GM19372 (cell line): Measurements from ENCODE around the gene SRRT.

ENCODE experiments used
- ATAC-seq: cut with Tn5 transposase; IDR thresholded peaks from one replicate; pipeline ENCODE4 v1.9.1; 2021; ENCODE audit warnings: mild to moderate bottlenecking, low read depth, moderate library complexity; ENCODE audit not compliant: unreplicated experiment

The SRRT gene

DNA sequence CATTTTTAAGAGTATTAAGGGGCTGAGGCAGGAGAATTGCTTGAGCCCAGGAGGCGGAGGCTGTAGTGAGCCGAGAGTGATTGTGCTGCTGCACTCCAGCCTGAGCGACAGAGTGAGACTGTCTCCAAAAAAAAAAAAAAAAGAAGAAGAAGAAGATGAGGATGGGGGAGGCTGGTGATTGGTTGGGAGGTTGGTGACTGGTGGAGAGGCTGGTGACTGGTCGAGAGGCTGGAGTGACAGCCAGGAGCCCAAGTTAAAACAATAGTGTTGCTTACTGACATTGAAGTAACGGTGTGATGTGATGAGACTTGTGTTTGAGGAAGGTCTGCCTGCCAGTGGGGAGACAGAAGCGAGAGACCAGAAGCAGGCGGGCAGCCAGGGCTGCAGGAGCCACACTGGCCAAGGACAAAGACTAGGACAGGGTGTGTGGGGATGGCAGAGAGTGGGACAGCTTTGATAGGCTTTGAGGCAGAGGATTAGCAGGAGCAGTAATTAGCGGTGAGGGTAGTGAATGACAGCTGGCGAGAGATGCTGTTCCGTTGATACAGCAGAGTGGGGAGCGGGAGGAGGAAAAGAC, 4.9 kb downstream of the SRRT start:
- no peak for ATAC-seq

DNA sequence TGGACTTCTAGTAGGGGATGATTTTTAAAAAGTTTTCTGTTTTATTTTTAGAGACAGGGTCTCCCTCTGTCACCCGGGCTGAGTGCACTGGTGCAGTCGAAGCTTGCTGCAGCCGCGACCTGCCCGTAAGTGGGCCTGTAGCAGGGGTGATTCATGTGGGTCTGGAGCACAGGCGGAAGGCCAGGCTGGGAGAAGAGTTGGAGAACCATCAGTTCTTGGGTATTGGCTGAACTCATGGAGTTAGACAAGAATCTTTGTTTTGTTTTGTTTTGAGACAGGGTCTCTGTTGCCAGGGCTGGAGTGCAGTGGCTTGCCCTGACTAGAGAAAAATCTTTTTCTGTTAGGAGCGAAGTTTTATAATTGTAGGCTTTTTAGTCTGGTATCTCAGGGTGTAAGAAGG, 5.7 kb downstream of the SRRT start:
- no peak for ATAC-seq

DNA sequence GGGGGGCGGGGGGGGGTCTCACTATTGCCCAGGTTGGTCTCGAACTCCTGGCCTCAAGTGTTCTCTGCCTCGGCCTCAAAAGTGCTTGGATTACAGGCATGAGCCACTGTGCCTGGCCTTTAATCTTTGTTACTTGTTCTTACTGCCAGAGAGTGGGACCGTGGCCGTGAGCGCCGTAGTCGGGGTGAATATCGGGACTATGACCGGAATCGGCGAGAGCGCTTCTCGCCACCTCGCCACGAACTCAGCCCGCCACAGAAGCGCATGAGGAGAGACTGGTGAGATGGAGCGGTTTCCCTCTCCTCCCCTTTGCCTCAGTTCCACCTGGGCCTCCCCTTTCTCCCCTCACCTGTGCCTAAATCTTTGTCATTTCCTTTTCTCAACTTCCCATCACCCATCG, 6.2 kb downstream of the SRRT start:
- no peak for ATAC-seq

DNA sequence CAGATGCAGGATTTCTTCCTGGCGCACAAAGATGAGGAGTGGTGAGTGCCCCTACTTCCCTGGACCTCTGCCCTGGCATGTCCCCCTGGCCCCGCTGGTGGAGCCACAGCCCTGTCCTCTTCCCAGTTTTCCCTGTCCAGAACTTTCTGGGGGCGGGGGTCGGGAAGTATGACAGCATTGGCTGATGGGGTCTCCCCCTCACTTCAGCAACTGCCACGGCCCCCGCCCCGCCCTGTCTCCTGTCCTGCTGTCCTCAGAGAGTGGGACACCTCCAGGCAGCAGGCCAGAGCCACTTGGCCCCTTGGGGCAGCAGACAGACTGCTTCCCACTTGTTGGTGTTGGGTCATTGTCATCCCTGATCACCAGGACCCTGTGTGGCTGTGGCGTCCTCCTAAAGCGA, 7.3 kb downstream of the SRRT start:
- no peak for ATAC-seq

DNA sequence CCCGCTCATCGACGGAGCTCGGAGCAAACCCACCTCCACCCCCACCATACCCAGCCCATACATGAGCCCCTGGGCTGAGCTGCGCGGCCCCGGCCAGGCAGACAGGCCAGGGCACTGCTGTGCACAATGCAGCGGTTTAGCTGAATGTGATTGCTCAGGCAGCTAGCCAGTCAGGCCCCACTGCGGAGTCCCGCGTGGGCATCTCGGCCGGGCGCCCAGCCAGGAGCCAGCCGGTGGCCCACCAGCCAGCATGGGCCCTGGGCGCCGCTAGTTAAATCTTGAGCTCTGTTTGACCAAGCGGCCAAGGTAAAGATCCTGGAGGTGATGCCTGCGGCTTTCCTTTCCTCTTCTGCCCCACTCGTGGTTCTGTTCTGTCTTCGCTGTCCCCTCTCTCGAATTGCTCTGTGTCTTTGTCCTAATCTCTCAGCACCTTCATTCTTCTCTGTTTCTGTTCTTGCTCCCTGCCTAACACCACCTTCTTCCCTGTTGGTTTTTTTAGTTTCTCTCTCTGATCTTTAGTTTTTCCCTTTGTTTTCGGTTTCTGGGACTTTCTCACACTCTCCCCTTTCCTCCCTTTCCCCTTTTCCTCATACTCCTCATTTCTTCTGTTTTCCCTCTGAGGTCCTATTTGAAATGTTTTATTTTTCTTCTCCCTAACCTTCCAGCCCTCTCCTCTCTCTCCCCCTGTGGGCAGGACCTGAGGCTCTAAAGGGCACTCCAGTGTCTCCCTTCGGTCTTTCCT, 8.1 kb downstream of the SRRT start:
- no peak for ATAC-seq

DNA sequence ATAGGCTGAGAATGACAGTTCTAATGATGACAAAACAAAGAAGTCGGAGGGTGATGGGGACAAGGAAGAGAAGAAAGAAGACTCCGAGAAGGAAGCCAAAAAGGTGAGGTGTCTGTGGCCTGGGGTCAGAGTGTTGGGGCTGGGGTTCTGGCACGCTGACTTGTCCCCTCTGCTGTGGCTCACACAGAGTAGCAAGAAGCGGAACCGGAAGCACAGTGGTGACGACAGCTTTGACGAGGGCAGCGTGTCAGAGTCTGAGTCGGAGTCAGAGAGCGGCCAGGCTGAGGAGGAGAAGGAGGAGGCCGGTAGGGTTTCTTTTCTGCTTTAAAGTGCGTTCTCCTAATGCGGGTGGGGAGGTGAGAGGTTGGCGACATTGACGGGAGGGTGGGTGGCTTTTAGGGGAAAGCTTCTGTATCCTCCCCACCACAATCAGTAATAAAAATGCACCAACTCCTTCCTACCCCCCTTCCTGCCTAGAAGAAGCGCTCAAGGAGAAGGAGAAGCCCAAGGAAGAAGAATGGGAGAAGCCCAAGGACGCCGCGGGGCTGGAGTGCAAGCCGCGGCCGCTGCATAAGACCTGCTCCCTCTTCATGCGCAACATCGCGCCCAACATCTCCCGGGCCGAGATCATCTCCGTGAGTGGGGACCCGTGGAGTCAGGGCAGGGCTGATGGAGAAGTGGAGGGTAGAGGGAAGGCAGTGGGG, 10.0 kb downstream of the SRRT start:
- no peak for ATAC-seq

DNA sequence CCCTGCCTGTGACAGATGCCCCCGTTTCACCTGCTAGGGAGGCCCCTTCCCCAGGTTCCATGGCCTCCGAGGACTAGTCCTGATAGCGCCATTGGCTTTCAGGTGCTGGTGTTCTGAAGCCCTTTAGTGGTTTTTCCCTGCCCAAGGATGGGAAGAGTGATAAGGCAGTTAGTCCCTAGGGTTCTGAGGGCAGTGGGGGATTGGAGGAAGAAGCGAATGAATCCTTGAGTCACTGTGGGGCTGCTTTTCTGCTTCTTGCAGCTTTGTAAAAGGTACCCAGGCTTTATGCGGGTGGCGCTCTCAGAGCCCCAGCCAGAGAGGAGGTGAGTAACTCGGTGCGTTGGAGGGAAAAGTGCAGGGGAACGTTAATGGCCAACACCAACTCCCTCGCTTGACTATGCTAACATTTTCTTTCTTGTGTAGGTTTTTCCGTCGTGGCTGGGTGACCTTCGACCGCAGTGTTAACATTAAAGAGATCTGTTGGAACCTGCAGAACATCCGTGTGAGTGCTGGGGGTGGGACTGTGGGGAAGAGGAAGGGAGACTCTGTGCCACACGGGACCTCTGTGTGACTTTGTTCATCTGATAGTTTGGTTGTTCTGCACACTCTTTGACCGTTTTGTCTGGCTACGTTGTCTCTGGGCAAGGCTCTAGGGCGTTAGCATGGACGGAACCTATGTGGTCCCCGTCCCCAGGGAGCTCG, 10.7 kb downstream of the SRRT start:
- ATAC-seq: no peak

DNA sequence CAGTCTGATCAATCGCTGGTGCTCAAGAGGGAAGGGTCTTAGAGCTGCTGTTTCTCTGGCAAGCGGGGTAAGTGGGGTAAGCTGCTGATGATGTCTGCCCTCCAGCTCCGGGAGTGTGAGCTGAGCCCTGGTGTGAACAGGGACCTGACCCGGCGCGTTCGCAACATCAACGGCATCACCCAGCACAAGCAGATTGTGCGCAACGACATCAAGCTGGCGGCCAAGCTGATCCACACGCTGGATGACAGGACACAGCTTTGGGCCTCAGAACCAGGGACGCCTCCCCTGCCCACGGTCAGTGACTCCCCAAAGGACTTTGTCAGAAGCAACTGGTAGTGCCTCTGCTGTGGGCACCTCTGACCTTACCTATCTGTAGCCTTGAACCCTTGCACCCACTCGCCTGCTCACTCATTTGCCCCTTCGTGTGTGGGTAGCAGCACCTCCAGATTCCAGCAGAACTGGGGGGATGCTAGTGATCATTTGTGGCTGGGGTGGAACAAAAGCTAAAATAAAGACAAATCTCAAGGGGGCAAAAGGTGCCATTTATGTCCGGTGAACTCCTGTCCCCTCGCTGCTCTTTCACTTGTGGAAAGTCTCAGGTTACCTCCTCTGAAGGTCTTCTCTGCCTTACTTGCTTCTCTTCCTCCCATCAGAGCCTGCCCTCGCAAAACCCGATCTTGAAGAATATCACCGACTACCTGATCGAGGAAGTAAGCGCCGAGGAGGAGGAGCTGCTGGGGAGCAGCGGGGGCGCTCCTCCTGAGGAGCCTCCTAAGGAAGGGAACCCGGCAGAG, 11.4 kb downstream of the SRRT start:
- ATAC-seq: no peak

DNA sequence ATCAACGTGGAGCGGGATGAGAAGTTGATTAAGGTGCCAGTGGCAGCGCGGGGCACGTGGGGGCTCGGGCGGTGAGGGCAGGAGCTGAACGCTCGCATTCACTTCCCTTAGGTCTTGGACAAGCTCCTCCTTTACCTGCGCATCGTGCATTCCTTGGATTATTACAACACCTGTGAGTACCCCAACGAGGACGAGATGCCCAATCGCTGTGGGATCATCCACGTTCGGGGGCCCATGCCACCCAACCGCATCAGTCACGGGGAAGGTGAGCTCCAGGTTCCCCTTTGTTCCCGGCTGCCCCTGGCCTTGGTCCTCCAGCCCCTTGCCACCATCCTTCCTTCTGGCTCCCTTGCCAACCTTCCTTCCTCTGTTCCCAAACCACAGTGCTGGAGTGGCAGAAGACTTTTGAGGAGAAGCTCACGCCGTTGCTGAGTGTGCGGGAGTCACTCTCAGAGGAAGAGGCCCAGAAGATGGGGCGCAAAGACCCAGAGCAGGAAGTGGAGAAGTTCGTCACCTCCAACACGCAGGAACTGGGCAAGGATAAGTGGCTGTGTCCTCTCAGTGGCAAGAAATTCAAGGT, 12.1 kb downstream of the SRRT start:
- ATAC-seq: no peak

DNA sequence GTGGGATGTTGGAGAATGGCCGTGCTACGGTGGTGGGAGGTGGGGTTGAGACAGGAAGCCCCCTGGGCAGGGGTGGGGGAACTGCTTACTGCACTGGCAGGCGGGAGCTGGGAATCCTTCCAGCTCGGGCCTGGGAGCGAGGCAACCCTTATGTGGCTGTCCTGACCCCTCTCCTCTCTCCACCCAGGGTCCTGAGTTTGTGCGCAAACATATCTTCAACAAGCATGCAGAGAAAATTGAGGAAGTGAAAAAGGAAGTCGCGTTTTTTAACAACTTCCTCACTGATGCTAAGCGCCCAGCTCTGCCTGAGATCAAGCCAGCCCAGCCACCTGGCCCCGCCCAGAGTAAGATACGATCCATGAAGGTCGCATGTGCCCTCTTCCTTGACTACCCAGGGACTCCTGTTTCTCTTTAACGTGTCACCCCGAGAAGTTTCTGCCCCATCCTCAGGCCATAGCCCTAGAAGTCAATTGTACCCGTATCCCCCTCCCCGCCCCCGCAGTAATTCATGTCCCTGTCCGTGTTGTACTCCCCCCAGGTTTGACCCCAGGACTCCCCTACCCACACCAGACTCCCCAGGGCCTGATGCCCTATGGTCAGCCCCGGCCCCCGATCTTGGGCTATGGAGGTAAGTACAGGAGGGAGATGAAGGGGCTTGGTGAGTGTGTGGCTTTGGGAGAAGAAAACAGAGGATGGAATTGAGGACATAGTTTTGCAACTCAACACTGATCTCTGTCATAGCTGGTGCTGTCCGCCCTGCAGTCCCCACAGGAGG, 12.8 kb downstream of the SRRT start:
- no peak for ATAC-seq

DNA sequence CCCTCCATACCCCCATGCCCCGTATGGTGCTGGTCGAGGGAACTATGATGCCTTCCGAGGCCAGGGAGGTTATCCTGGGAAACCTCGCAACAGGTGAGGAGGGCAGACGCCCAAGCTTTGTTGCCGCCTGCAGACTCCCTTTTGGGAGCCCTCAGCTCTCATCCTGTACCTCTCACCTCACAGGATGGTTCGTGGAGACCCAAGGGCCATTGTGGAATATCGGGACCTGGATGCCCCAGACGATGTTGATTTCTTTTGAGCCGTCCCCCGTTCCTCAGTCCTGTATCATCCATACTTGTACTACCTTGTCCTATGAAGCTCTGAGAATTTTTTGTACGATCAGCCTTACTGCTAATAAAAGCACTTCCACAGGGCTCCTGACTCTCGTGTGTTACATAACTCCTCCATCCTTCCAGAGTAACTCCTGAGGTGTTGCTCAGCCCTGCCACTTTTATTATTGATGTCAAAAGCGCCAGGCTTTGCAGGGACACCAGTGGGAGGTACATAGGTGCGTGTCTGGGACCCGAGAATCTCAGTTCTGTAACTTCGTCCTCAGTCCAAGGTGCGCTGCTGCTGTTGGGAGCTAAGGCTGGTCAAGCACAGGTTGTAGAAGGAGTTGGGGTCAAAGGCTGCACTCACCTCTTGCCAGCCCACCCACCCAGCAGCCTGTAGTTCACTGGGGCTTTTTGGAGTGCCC, 13.5 kb downstream of the SRRT start:
- ATAC-seq: no peak

DNA sequence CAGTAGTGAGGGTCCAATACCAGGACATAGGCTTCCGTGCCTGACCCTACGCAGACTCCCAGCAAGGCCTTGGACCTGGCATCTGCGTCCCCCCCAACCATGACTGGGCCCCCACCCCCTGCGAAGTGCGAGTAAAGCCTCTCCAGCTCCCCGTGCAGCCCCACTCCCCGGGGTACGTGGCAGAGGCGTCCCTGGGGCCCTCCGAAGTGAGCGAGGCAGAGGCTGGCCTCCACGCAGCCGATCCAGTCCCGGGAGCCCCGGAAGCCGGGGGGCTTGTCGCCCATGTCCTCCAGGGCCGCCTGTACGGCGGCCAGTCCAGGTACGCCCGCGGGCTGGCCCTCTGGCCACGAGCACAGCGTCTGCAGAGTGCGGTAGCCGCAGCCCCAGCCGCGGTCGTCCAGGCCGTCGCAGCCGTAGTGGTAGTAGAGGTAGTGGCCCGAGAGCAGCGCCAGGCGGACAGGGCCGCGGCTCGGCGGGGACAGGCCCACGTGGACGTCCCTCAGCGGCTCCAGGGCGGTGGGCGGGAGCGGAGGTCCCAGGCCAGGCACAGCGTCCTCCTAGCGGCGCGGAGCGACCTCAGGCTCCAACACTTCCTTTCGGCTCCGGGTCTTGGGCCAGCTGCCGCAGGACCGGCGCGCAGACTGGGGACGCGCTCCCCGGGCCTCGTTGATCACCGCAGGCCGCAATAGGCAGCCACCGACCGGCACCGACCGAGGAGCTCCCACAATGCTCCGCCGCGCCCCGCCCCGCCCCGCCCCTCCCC, 14.3 kb downstream of the SRRT start, which contains the start of gene UFSP1:
Gene UFSP1, minus strand, starts transcription at position 728 of the 763 bp plus-strand sequence. Its CDS starts 444 bp downstream, at position 284.
- ATAC-seq: peak; percentile 33

DNA sequence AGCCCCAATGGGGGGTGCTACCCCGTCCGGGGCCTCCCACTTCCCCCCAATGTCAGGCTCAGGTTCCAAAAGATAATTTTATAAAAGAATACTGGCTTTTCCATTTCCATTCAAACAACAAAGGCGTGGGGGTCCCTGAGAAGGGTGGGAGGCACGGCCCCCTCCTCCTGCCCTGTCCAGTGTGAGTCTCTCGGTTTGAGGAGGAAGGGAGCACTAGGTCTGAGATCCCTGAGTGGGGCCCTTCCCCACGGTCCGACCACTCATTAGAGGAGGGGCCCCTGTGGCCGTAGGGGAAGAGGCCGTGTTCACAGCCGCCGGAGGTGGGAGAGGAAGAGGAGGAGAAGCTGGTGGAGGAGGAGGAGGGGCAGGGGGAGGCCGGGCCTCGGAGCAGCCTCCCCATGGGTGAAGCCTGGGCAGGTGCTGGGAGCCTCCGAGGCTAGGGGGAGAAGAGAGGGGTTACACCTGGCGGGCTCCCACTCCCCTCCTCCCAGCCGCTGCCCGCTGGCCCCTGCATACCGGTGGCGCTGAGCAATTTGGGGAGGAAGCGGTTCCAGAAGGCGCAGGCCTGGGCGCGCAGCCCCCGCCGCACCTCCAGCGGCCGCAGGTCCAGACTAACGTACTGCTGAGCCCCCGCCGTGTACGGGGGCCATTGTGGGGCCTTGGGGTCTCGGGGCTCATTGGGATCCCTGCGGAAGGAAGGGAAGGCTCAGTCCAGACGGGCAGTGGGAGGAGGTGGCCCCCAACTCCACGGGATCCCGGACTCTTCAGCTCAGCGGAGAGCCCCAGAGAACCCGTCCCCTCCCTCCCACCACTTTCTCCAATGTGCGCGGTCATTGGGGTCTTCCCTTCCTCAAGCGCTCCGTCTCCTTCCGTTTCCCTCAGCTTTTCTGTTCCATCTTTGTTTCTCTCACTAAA, 16.0 kb downstream of the SRRT start:
- ATAC-seq: no peak

DNA sequence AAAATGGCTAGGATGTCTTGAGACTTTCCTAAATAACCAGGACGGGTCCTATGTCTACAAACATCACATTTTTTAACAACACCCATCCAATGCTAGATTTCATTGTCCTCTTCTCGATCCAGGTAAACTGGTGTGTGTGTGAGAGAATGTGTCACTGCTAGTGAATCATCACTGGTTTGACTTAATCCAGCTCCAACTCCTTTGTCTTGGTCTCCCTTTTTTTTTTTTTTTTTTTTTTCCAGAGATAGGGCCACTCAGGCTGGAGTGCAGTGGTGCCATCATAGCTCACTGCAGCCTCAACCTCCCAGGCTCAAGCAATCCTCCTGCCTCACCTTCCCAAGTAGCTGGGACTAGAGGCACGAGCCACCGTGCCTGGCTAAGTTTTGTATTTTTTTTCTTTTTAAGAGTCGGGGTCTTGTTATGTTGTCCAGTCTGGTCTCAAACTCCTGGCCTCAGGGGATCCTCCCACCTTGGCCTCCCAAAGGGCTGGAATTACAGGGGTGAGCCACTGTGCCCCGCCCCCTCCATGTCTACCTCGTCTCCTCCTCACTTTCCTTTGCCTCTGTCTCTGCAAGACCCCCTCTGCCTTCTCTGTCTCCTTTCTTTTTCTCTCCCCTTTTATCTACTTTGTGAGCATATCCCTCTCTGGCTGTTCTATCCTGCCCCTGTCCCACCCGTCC, 16.8 kb downstream of the SRRT start:
- ATAC-seq: no peak

DNA sequence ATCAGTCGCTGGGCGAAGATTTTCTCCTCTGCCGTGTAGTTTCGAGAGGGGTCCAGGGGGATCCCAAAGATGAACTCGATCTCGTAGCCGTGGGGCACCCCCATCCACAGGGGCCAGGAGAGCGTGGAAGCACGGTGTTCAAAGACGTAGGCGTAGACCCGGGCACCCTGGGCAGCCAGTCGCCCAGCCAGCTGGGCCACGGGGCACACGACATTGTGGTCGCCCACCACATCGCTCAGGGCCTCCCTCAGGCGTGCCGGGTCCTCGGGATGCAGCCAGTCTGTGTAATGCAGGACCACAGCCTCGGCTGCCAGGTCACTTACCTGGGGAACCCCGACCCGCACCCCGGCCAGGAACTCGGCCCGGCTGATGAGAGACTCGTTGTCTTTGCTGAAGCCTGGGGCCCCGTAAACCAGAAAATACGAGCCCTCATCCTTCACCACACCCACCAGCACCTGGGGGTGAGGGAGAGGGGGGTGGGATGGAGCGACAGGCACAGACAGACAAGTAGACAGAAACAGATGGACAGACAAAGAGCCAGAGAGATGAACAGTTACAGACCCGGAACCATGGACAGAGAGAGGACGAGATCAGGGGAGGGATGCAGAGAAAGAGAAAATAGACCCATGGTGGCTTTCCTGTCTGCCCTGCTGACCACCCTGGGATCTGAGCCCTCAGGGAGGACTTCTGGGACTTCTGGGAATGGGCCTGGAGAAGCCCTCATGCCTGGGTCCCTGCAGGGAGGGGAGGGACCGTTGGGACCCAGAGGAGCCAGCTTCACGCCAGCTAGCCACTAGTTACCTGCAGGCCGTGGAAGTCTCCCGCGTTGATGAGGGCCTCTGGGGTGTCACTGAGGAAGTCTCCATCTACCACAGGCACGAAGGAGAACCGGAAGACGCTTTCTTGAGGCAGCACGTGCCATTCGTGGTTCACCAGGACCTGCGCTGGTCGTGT, 17.7 kb downstream of the SRRT start:
- no peak for ATAC-seq
